Inflammatory macrophage treated with lipopolysaccharide for 4 hours (primary cell): ENCODE data around the gene ANKRD28.

Experiments used
- DNase-seq: peaks from one replicate; pipeline ENCODE4 v3.0.0-alpha.2; 2020

ANKRD28 gene

DNA sequence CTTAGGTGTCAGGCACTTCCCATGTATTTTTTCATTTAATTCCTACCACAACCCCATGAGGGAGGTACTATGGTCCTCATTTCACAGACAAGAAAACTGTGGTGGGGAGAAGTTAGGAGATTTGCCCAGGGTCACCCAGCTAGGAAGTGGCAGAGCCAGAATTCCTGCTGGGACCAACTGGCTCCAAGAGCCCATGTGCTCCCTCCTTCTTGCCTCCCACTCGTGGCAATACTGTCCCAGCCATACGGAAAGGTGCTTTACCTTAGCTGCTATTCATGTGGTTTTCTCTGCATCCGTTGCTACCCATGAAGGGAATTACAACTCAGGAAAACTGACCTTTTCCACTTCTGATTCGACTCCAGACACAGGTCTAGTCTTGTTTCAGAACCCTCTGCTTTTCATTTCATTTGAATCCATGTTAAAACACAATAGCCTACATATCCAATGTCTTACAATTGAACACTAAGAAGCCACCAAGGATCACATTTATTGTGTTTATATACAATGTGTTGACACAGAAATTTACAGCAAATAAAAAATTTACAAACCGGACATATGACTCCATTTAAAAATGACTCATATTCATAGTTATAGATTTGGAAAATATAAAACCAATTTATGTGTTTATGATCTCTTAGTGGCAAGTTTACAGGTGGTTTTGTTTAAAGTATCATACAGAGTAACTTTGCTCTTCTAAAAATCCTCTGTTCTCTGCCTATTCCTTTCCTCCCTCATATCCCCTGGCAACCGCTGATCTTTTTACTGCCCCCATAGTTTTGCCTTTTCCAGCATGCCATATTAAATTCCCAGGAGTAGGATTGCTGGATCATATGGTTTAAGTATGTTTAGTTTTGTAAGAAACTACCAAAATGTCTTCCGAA, 137.5 kb downstream of the ANKRD28 start:
- DNase-seq: no peak

DNA sequence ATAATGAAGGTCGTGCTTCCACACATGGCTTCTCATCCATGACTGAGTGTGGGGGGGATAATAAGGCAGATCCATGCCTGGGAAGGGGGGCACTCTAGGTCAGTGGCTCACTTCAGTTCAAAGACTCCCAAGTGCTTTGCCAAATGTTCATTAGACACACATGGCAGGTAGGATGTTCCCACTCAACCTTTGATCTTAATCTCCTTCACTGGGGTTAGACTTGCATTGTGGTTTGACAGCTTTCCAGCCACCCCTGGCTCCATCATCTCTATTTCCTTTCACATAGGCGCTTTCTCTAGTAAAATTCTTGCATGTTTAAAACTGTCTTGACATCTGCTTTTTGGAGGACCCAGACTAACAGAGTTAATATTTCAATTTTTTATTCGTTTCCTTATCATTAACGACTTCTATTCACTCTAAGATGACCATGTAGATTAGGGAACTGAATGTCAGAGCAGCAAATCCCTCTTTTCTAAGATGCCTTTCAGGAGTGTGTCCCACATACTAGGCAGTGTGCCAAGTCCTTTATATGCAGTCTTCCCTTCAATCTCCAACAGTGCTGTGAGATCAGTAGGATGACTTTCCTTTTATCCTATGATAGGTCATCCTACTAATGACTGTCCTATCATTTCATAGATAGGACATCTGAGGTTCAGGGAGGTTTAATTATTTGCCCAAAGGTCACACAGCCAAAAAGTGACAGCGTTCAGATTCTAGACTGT, 138.4 kb downstream of the ANKRD28 start:
- DNase-seq: no peak

DNA sequence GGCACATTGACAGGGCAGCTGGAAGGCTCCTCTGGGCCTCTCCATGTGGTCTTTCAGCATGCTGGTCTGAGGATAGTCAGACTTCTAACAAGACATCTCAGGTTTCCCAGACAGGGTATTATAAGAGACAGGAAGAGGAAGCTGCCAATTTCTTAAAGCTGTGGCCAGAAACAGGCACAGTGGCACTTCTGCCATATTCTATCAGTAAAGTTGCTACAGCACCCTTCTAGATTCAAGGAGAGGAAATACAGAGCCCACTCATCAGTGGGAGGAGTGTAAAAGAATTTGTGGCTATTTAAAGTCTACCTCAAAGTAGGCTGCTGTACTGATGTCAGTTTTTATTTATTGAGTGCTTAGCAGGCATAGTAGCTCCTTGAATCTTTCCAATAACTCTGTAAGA, 140.8 kb downstream of the ANKRD28 start:
- no peak for DNase-seq

DNA sequence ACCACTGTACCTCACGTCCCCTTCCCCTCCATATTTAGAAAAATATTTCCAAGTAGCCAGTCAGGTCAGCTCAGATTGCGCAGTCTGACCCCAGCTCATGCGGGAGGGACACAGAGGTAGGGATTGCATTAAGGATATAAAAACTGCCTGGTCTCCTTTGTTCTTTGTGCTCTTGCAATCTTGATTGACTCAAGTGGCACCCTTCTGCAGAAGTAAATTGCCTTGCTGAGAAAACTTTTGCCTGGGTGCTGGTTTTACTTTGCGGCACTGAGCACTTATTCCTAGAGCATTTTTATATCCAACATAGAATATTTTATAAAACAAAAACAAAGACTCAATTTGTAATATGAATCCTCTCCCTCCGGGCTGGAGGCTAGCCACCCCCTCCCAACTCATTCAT, 141.4 kb downstream of the ANKRD28 start:
- no peak for DNase-seq

DNA sequence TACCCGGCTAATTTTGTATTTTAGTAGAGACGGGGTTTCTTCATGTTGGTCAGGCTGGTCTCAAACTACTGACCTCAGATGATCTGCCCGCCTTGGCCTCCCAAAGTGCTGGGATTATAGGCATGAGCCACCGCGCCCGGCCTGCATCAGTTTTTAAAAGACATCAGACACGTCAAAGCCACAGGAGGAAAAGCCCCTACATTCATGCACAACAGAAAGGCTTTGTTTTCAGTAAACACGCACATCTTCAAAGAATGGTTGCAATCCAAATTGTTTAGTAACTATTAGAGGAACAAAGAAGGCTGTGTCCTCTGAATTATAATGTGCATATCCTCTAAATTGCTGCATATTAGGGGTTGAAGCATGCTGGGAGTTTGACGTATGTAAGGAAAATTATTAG, 142.9 kb downstream of the ANKRD28 start:
- no peak for DNase-seq

DNA sequence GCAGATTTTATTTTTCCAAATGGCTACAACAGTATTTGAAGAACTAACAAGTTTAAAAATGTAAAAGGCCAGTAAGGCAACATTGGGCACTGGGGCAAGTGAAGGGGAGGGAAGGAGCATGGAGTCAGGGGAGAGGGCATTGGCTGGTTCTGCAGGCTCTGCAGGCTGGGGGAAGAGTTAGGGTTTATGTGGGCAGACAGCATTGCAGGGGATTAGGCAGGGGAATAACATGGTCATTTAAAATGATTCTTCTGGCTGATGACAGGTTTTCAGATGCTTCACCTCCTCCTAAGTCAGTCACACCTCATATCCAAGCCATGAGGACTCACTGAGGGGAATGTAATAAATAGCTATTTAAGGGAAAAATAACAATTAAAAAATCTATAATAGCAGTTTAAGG, 143.7 kb downstream of the ANKRD28 start:
- DNase-seq: no peak

DNA sequence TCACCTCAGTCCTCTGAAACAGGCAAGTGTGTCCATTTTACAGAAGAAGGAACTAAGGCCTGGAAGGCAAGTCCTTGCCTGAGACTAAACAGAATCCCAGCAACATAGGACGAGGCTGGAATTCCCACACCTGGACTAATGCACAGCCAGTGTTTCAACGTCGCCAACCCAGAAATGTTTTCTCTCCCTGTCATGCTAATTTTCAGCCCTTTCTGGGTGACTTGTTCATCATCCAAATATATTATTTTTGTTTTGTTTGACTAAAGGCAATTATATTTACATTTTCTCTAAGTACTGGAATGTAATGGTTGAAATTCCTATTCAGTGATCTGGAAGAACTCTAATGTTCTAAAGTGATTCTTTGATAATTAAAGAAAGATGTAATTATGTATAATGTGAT, 144.5 kb downstream of the ANKRD28 start:
- DNase-seq: no peak

DNA sequence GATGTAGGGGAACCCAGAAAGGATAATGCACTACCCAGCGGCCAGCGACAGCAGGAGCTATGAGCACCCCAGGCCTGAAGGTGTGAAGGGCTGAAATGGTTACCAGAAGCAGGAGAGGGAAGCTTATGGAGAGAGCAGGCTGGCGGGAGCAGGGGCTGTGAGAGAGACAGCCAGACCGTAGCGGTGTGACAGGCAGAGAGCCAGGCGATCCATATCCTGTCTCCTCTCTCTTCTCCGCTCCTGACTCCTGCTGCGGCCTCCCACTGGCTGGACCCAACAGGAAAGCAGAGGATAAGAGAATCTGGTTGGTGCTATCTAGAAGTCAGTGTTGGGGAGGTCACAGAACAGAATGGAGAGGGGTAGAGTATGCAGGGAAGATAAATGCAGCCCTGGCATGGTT, 146.4 kb downstream of the ANKRD28 start:
- no peak for DNase-seq

DNA sequence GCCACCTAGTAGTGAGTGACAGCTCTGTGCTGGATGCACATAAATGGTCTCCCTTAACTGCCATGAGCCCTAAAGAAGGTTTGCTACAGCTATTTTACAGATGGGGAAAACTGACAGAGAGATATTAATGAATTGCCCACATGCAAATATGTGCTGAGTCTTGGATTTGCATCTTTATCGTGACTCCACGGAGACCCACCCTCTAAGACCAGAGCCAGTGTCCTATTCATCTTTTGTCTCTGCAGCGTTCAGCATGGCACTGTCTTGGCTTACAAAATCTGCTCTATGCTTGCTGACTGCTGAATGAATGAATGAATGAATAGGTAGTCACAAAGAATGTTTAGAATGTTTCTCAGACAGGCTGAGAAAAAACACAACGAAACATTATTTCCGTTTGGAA, 147.9 kb downstream of the ANKRD28 start:
- no peak for DNase-seq

DNA sequence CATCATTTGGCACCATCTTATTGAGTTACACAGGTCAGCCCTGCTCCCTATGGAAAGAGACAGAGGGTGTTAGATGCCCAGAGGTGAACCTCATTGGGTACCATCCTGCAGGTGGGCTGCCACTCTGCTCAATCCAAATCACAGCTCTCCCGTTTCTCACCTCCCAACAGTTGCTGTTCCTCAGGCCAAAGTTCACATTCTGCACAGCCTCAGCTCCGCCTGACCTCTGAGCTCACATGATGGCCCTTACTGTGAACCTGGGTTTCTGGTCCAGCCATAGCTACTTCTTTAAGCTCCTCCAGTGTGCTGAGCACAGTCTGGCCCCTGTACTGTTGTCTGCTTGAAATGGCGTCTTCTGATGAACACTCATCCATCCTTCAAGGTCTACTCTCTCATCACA, 148.4 kb downstream of the ANKRD28 start:
- DNase-seq: no peak

DNA sequence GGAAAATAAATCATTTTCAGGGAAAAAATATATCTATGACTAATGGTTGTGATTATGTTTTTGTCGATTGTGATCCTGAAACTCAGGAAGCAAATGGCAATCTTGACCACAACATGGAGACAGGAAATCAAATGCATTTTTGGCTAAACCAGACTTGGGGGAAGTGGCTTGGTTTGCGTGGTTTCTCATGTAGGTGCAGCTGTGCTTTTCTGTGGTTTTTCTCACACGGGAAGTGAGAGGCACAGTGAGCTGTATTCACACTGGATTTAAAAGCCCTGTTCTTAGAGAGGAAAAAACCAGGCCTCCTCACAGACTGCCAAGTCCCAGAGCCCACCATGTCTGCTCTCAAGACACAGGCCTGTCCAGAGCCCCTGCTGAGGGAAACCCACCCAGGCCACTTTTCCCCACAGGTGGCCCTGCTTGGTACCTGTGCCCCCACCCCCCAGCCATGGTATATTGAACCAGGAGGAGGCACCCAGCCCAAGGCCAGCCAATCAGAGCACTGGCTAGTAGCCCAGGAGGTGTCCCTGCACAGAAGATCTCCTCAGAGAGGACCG, 150.1 kb downstream of the ANKRD28 start:
- DNase-seq: peak; percentile 43

DNA sequence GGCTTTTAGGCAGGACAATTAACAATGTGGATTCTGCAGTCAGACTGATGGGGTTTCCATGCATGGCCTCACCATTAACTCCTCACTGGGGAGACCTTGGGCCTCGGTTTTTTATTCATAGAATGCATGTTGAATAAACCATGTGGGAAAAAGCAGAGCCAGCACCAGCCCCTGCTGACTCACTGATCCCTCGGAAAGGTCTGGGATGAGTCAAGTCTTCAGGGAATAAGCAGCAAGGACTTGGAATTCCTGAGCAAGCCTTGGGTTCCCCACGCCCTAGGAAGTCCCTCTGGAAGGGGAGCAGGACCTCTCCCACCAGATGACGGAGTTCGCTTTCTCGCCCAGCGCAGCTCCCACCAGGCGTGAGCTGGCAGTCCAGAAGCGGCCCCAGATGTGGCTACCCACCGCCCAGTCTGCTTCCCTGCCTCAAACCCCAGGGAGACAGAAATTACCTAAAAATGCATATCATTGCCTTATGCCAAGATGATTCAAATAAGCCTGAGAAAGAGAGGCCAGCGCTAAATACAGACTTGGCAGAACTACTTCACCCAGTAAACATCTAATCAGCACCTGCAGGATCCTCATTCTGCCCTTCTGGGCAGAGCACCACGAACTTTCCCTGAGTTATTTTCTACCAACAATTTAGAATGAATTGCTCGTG, 150.8 kb downstream of the ANKRD28 start:
- no peak for DNase-seq

DNA sequence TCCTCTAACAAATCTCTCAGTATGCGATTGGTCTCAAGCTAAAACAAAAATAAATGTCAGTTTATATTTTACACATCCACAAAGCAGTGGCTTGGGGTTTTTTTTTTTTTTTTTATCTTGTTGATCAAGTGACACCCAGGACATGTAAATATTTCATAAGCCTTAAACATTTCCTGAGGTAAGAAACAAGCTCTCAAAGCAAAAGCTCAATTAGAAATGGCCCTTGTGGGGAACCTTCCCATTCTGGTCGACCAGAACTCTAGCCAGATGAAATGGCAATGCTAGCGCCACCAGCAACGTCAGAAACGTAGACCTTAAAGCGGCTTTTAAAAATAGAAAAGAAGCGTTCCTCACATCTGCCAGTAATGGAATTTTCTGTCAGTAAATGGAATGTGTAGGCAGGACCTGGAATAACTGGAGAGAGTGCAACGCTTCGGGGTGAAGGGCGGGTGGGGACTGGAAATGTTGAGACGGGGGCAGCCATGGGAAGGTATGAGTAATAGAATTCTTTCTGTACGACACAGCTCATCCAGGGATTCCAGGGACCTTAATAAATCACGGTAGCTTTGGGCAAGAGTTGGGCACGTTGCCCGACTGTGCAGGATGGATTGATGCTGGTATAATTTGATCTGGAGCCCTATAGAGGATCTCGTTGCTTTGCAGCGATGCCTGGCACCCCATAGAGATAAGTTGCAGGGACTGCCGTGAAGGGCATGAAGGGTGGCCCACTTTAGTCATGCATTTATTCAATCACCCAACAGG, 151.9 kb downstream of the ANKRD28 start:
- DNase-seq: no peak

DNA sequence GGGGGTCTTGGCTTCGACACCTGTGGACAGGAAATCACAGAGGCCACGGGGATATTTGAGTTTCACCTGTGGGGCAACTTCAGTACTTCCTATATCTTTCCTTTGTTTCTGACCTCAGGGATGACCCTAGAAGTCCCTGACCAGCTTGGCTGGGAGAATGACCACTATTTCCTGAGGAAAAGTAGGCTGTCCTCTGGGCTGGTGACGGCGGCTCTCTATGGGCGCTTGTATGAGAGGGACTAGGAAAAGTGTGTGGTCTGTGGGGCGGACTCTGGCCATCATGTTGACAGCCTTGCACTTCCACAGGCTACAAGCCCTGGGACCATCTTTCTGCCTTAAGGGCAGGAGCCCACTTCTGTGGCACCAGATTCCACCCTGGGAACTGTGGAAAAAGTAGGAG, 152.5 kb downstream of the ANKRD28 start:
- no peak for DNase-seq

DNA sequence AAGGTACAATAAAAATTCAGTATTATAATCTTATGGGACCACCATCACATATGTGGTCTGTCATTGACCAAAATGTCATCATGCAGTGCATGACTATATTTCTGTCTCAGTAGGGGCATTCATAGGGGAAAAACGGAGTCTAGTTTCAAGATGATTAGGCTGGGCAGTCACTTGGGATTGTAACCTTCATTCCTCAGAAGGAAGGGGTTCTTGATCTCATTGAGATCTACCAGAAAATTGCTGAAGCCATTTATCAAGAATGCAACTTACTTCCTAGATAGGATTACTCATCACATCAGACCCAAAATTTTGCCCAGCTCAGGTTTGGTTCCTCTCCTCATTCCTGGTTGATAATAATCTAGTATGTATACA, 158.9 kb downstream of the ANKRD28 start:
- no peak for DNase-seq

DNA sequence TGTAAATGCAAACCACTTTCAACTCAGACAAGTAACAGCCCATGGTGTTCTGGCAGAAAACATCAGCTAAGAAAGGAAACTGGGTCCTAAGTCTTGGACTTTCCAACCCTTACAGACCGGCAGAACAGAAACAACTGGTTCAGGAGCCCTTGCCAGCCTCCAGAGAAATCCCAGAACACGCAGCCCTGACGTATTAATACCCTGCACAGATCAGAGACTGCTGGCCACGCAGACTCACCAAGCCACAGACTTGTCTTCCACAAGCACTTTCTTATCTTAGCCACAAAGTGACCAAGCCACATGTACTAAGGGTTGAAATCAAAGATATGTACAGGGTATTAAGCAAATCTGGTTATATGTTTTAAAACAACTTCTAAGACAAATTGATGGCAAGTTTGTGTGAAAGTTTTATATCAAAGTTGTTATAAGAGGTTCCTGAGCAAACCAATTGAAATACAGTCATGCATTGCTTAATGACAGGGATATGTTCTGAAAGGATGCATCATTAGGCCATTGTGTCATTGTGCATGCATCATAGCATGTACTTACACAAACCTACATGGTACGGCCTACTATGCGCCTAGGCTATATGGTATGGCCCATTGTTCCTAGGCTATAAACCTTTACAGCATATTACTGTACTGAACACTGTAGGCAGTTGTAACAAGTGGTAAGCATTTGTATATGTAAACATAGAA, 159.4 kb downstream of the ANKRD28 start:
- DNase-seq: peak; percentile 12

DNA sequence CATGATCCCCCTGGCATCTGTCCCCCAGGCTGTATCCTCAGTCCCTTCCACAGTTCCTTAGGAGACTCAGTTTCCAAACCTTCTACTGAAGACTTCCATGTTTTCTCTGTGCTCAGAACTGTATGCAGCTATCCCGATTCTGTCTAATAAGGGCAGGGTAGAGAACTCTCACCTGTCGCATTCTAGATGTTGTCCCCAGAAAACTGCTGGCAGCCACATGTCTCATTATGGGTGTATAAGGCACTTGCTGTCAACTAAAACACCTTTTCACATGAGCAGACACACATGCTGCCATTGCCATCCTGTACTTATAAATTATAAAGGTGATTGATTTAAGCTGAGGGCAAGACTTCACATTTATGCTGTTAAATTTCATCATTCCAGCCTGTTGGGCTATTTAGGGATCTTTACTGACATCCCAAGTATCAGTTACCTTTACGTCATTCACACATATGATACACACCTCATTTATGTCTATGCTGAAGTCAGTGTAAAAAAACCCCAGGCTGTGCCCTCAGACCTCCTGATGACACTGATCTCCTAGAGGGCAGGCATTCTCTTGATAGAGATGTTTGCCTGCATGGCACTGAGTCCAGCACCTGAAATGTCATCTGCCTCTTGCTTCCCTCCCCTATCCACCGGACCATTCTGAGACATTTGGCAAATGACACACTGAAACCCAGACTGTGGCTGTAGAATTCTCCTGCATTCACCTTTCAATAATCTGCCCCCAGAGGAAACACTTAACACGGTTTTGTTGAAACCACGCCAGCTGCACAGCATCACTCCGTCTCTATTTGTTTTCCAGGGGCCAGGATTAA, 160.4 kb downstream of the ANKRD28 start:
- no peak for DNase-seq

DNA sequence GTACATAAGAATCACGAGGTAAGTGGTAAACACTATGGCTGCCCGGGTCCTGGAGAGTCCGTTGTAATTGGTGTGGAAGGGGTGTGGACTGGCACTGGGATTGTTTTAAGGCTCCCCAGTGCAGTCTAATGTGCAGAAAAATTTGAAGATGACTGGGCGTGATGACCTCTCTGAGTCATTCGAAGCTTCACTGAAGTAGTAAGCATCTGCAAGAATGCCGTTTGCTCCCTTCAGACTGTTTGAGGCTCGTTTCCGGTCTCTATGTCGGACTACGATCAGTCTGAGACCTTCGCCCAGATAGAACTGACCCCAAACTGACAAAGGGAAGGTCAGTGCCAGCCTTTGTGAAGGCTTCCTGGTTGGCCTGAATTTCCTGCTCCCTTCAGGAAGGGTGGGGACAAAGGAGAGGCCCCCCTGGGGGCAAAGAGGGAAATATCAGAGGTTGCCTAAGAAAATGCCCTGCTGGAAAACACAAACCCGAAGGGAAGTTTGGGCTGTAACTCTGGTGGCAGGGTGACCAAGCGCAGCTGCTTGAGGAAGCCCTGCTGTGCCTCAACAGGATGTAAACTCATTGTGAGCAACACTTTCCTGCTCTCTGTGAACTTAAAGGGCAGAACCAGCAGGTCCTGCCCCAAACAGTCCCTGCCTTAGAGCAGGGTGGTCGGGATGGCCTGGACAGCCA, 161.6 kb downstream of the ANKRD28 start:
- peak; percentile 65 for DNase-seq

DNA sequence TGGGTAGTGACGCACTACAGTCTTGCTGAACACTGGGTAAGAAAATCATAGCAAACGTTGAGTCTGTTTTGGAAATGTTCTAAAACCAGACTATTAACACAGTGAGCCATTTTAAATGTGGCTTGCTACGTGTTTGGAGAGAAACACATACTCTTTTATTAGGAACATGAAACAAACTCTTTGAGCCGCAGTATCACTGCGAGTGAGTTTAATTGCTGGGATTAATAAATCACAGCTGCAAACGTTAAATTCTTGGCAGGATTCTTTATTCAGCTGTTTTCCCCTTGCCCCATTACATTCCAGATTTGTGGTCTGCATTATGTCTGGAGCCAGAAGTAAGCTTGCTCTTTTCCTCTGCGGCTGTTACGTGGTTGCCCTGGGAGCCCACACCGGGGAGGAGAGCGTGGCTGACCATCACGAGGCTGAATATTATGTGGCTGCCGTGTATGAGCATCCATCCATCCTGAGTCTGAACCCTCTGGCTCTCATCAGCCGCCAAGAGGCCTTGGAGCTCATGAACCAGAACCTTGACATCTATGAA, 162.6 kb downstream of the ANKRD28 start:
- DNase-seq: no peak

DNA sequence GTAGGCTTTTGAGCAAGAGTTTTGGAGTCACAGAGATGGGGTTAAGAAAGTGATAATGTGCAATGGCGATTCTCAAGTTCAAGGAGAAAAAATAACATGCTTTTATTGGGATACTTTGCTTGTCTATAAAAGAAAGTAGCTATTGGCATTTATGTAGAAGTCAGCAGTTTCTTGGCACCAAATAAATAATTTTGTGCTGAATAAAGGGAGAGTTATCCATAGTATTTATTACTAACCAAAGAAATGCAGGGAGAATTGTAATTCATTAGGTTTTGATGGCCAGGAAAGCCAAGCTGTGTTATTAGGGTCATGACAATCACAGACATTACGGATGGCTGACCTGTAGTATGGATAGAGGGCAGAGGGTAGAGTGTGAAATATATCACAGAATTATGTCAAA, 163.1 kb downstream of the ANKRD28 start:
- DNase-seq: no peak
